Epithelial cell of esophagus (primary cell): ENCODE measurements around the gene ALK.

Source experiments
- DNase-seq: peaks from one replicate; pipeline ENCODE4 v3.0.0; 2010; ENCODE audit warnings: low read depth
- H3K4me3 ChIP-seq: 2 replicates; pipeline ENCODE4 v1.5.1; 2011; ENCODE audit warnings: mild to moderate bottlenecking, low read length, control low read depth
- TF ChIP-seq, protein P1 (sequence below): IDR thresholded peaks from 2 replicates; pipeline ENCODE4 v1.5.1; 2011; ENCODE audit warnings: low read depth, mild to moderate bottlenecking, low read length, control low read depth, inconsistent platforms; ENCODE audit not compliant: insufficient read depth; ENCODE audit errors: missing control alignments

ALK gene

GRCh38 chr2:29351248-29351647 lies 570.1 kb downstream of the ALK start:
- TF ChIP-seq, protein P1, sequence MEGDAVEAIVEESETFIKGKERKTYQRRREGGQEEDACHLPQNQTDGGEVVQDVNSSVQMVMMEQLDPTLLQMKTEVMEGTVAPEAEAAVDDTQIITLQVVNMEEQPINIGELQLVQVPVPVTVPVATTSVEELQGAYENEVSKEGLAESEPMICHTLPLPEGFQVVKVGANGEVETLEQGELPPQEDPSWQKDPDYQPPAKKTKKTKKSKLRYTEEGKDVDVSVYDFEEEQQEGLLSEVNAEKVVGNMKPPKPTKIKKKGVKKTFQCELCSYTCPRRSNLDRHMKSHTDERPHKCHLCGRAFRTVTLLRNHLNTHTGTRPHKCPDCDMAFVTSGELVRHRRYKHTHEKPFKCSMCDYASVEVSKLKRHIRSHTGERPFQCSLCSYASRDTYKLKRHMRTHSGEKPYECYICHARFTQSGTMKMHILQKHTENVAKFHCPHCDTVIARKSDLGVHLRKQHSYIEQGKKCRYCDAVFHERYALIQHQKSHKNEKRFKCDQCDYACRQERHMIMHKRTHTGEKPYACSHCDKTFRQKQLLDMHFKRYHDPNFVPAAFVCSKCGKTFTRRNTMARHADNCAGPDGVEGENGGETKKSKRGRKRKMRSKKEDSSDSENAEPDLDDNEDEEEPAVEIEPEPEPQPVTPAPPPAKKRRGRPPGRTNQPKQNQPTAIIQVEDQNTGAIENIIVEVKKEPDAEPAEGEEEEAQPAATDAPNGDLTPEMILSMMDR = no peak
- DNase-seq = no peak
- H3K4me3 ChIP-seq = no peak overlapping the region

GRCh38 chr2:29349316-29350030 lies 571.9 kb downstream of the ALK start:
- TF ChIP-seq, protein P1 = no peak
- no peak overlapping the region for H3K4me3 ChIP-seq
- DNase-seq = no peak

DNA sequence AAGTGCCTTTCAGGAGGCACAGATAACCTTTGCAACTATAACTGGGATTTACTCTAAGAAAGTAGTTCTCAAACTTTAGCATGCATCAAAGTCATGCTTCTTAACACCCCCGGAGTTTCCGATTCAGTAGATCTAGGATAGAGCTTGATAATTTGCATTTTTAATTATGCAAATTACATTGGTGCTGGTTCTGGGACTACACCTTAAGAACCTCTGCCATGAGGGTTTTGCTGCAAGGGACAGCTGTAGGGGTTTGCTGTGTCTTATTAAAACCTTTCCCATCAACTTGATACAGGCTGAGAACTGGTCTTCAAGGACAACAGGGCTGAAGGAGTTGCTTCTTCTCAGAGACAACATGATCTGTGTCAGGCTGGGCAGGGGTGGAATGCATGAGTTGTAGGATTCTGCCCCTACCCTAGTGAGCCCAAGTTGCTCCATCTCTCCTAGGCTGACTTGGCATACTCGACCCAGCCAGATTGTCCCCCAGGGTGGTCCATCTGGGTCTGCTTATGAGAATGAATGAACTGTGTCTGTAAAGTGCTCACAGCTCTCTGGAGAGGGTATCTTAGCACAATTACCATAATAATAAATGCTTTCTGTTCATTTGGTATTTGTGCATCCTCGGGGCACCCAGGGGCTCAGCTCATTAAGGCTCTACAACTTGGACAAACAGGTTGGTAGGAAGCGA lies 573.5 kb downstream of the ALK start:
- DNase-seq = no peak
- TF ChIP-seq, protein P1 = no peak
- H3K4me3 ChIP-seq = no peak overlapping the region

- no peak for DNase-seq
- TF ChIP-seq, protein P1 = no peak
- no peak overlapping the region for H3K4me3 ChIP-seq
Measured at GRCh38 chr2:29345236-29345635, 576.1 kb downstream of the ALK start.

DNA sequence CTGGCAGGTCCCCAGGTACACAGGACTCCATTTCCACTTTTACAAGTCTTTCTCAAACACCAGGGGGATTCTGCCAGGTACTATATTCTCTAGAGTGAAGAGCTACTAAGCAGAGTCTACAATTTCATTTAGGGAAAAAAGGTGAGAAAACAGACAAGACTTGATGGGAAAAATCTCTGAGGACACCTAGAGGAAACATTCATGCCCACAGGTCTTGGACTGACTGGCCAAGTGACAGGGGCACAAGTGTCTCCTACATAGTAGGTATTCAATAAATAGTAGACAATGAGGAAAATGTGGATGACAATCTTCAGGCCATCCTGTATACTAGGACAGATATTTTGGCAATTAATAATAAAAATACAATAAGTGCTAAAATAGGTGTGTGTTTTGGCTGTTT lies 577.6 kb downstream of the ALK start:
- TF ChIP-seq, protein P1 = peak; percentile 22
- peak; percentile 9 for DNase-seq
- no peak overlapping the region for H3K4me3 ChIP-seq

GRCh38 chr2:29336341-29337241 lies 584.8 kb downstream of the ALK start:
- DNase-seq = no peak
- no peak overlapping the region for H3K4me3 ChIP-seq
- TF ChIP-seq, protein P1 = no peak
